Endothelial cell of umbilical vein (primary cell): ENCODE results near the gene OR2T1. TPM values are rescaled to one million over a fixed set of nuclear protein-coding genes. Genes with fewer than 3 reads are reported as not detected.

ENCODE experiments used
- BruUV-seq: library from RNA; stranded (reverse); fragments of 400-500 nt; replicated peaks from 2 replicates; lab custom pipeline; 2021; lab: Mats Ljungman, UMichigan
- CTCF ChIA-PET: fragments of 300-600, 350-600 bp; sonication (Branson Sonifier 250); formaldehyde crosslinking; loops from one replicate; lab custom pipeline; 2021; ENCODE audit warnings: antibody characterized with exemption, inconsistent platforms; lab: Charles Lee
- POLR2A ChIA-PET: fragments of 300-600, 350-600 bp; sonication (Branson Sonifier 250); formaldehyde crosslinking; loops from one replicate; lab custom pipeline; 2021; ENCODE audit warnings: antibody characterized with exemption, inconsistent platforms; lab: Charles Lee
- DNase-seq: peaks from one replicate; pipeline ENCODE4 v3.0.0-alpha.2; 2011; ENCODE audit warnings: low read depth, low spot score
- FAIRE-seq: peaks from 2 replicates; lab custom pipeline; 2011; peaks lifted over from hg19 to GRCh38; lab: Jason Lieb, UNC
- H2AFZ ChIP-seq: 2 replicates; pipeline ENCODE4 v1.6.0; 2012; ENCODE audit warnings: low read depth, low read length, control low read depth, inconsistent platforms
- H3K27ac ChIP-seq: 2 replicates; pipeline ENCODE4 v1.5.1; 2011; ENCODE audit warnings: low read depth, mild to moderate bottlenecking, control low read depth, low read length, moderate library complexity; ENCODE audit not compliant: insufficient read depth
- H3K27me3 ChIP-seq, 2 experiments: 2 replicates each; pipeline versions ENCODE4 v1.6.0 to v1.6.1; 2011; ENCODE audit warnings: low read length in 2 of 2, mixed read lengths in 1 of 2; ENCODE audit not compliant: control insufficient read depth in 2 of 2, insufficient read depth in 2 of 2
- H3K36me3 ChIP-seq, 2 experiments: 2 replicates in 1 of 2; 3 replicates in 1 of 2; pipeline ENCODE4 v1.5.1; 2011; ENCODE audit warnings: low read length in 2 of 2, mild to moderate bottlenecking in 1 of 2, moderate library complexity in 1 of 2; ENCODE audit not compliant: control insufficient read depth in 2 of 2, insufficient read depth in 2 of 2; ENCODE audit errors: extremely low read depth in 1 of 2
- H3K4me1 ChIP-seq: 3 replicates; pipeline ENCODE4 v1.5.1; 2011; ENCODE audit warnings: mild to moderate bottlenecking, low read length; ENCODE audit not compliant: control insufficient read depth, insufficient read depth; ENCODE audit errors: extremely low read depth
- H3K4me2 ChIP-seq: 2 replicates; pipeline ENCODE4 v1.6.1; 2011; ENCODE audit warnings: low read length, control low read depth, mixed read lengths; ENCODE audit not compliant: insufficient read depth
- H3K4me3 ChIP-seq, 3 experiments: fragments of 200-600 bp in 1 of 3; sonication (generic), shearing (Covaris generic) in 1 of 3; replicated peaks in 1 of 3; 2 replicates each; pipeline ENCODE4 v1.5.1; 2011 to 2016; ENCODE audit warnings: control low read depth in 3 of 3, low read length in 3 of 3, mild to moderate bottlenecking in 2 of 3, inconsistent platforms in 1 of 3, low read depth in 1 of 3, moderate library complexity in 1 of 3; ENCODE audit not compliant: insufficient read depth in 1 of 3
- H3K79me2 ChIP-seq: 2 replicates; pipeline ENCODE4 v1.6.0; 2012; ENCODE audit warnings: low read length, inconsistent platforms; ENCODE audit not compliant: control insufficient read depth, insufficient read depth
- H3K9ac ChIP-seq: replicated peaks from 2 replicates; pipeline ENCODE3; 2011; ENCODE audit warnings: low read length, control low read depth; ENCODE audit not compliant: insufficient read depth; ENCODE audit errors: extremely low read depth
- H3K9me1 ChIP-seq: replicated peaks from 3 replicates; pipeline ENCODE4 v1.6.0; 2011; ENCODE audit warnings: mild to moderate bottlenecking, low read length; ENCODE audit not compliant: control insufficient read depth, insufficient read depth; ENCODE audit errors: extremely low read depth
- H3K9me3 ChIP-seq: replicated peaks from 2 replicates; pipeline ENCODE4 v1.5.1; 2012; ENCODE audit warnings: low read length, inconsistent platforms; ENCODE audit not compliant: control insufficient read depth, insufficient read depth
- H4K20me1 ChIP-seq: replicated peaks from 2 replicates; pipeline ENCODE3; 2011; ENCODE audit warnings: mild to moderate bottlenecking, low read length; ENCODE audit not compliant: control insufficient read depth, insufficient read depth; ENCODE audit errors: extremely low read depth
- EZH2 ChIP-seq: IDR thresholded peaks from 2 replicates; pipeline ENCODE4 v1.6.1; 2012; ENCODE audit warnings: borderline replicate concordance, low read depth, mild to moderate bottlenecking, moderate library complexity, low read length, inconsistent platforms; ENCODE audit not compliant: severe bottlenecking
- FOS ChIP-seq: IDR thresholded peaks from 2 replicates; pipeline ENCODE4 v1.6.1; 2011; ENCODE audit warnings: mild to moderate bottlenecking, low read length, moderate library complexity, borderline replicate concordance; ENCODE audit not compliant: insufficient read depth
- GATA2 ChIP-seq: IDR thresholded peaks from 2 replicates; pipeline ENCODE4 v1.7.0; 2011; ENCODE audit warnings: low read depth, mild to moderate bottlenecking, moderate library complexity, mixed read lengths, low read length; ENCODE audit not compliant: insufficient read length, insufficient read depth
- JUN ChIP-seq: IDR thresholded peaks from 2 replicates; pipeline ENCODE4 v1.6.1; 2011; ENCODE audit warnings: borderline replicate concordance, low read depth; ENCODE audit not compliant: insufficient read length, insufficient read depth
- MYC ChIP-seq: IDR thresholded peaks from one replicate; pipeline ENCODE4 v1.6.1; 2011; ENCODE audit warnings: mild to moderate bottlenecking, low read depth, low read length
- POLR2AphosphoS5 ChIP-seq: IDR thresholded peaks from 2 replicates; pipeline ENCODE4 v1.6.1; 2012; ENCODE audit warnings: low read depth, mild to moderate bottlenecking, control low read depth, low read length, moderate library complexity; ENCODE audit not compliant: insufficient read depth
- dilution Hi-C: fragments of 300-500 bp; cut with MboI; formaldehyde crosslinking; loops from one replicate; pipeline ENCODE4 v1.15.0; 2019; ENCODE audit warnings: low sequenced_read_pairs; ENCODE audit not compliant: extremely low pct_ligation_motif_present
- intact Hi-C: fragments of 100-400 bp; cut with micrococcal nuclease; formaldehyde crosslinking; loops from one replicate; pipeline ENCODE4 v1.10.0; 2022
- polyA plus RNA-seq, 4 experiments: library from polyadenylated mRNA; depleted of rRNA in 3 of 4; stranded (reverse) in 3 of 4; unstranded in 1 of 4; fragments of >200 nt; gene quantifications; 2 replicates each; pipeline versions ENCODE4 v1.2.1 to v1.2.3, GENCODE V29; 2011 to 2012; ENCODE audit warnings: missing spikeins in 1 of 4
- total RNA-seq: library from RNA; stranded (reverse); gene quantifications from 2 replicates; pipeline ENCODE4 v1.2.3, GENCODE V29; 2021
- TF ChIP-seq, protein P1 (sequence below): IDR thresholded peaks from 2 replicates; pipeline ENCODE4 v1.6.1; 2011; ENCODE audit not compliant: insufficient read depth, insufficient read length
- TF ChIP-seq, protein P2 (sequence below), 2 donors: IDR thresholded peaks; 1 replicate in 1 of 2; 2 replicates in 1 of 2; pipeline ENCODE4 v1.5.1; 2011; ENCODE audit warnings: low read length in 2 of 2, mild to moderate bottlenecking in 2 of 2, moderate library complexity in 2 of 2, control low read depth in 1 of 2, inconsistent platforms in 1 of 2, low read depth in 1 of 2; ENCODE audit not compliant: insufficient read depth in 1 of 2; ENCODE audit errors: extremely low read depth in 1 of 2

Gene OR2T1
- total and polyA plus RNA-seq, 2 donors (not counting 3 experiments of a cell fraction or from before 2014, with no cell fraction given), result not detected

DNA sequence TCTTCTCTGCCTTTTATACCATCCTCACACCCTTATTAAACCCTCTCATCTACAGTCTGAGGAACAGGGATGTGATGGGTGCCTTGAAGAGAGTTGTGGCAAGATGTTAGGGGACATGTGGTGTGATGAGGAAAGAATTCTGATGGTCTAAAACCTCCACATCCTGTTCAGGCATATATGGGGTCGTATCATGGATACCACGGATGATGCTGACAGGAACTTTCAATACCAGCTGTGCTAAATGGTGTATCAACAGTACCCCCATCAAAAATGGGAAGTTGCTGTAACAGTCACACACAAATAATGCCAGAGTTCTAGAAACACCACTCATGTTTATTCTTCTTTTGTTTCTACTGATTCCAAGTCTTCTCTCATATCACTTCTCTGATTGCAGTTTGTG, 14.4 kb upstream of the OR2T1 start:
- no peak overlapping the region for H3K4me3 ChIP-seq
- H3K36me3 ChIP-seq, result no peaks in the 10 kb centered on the region
- no peaks in the 10 kb centered on the region for H3K4me1 ChIP-seq
- ChIA-PET CTCF (no interaction called here), POLR2A (no interaction called here)
- DNase-seq (no peak), FAIRE-seq (no peak)
- TF ChIP-seq, protein P1, sequence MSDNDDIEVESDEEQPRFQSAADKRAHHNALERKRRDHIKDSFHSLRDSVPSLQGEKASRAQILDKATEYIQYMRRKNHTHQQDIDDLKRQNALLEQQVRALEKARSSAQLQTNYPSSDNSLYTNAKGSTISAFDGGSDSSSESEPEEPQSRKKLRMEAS, result no peak
- TF ChIP-seq POLR2AphosphoS5 (no peak), GATA2 (no peak), MYC (no peak), JUN (no peak), FOS (no peak), EZH2 (no peak)
- intact Hi-C loops (no loop called here), dilution Hi-C loops (no loop called here)
- H3K79me2 ChIP-seq, result no peaks in the 10 kb centered on the region
- H3K4me2 ChIP-seq, result no peak overlapping the region
- no peaks in the 10 kb centered on the region for H3K27me3 ChIP-seq
- H3K9ac ChIP-seq, result no peak overlapping the region
- no peaks in the 10 kb centered on the region for H3K9me3 ChIP-seq
- no peak overlapping the region for H2AFZ ChIP-seq
- H3K9me1 ChIP-seq, result no peaks in the 10 kb centered on the region
- H4K20me1 ChIP-seq, result no peaks in the 10 kb centered on the region
- no TSS peak for BruUV-seq
- no peak overlapping the region for H3K27ac ChIP-seq

DNA sequence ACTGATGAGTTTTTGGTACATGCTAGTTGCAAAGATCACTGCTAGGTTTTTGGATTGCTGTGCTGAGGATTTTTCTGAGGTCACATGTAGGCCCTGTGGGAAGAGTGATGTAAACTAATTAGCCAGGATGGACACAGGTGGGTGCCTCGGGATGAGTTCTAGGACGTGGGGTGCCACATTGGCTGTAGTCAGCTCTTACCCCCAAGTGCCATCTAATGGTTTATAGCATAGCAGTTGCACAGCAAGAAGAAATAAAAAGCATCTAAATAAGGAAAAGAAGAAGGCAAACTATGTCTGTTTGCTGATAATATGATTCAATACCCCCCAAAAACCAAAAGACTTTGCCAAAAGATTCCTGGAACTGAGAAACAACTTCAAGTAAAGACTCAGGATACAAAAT, 9.8 kb upstream of the OR2T1 start:
- no peaks in the 10 kb centered on the region for H3K4me1 ChIP-seq
- CTCF ChIA-PET, result no interaction called here
- no peak overlapping the region for H3K4me2 ChIP-seq
- H3K9ac ChIP-seq, result no peak overlapping the region
- no peaks in the 10 kb centered on the region for H3K9me3 ChIP-seq
- dilution Hi-C loops, result no loop called here
- DNase-seq, result no peak
- H3K27me3 ChIP-seq, result no peaks in the 10 kb centered on the region
- no peak overlapping the region for H2AFZ ChIP-seq
- TF ChIP-seq, protein P2, sequence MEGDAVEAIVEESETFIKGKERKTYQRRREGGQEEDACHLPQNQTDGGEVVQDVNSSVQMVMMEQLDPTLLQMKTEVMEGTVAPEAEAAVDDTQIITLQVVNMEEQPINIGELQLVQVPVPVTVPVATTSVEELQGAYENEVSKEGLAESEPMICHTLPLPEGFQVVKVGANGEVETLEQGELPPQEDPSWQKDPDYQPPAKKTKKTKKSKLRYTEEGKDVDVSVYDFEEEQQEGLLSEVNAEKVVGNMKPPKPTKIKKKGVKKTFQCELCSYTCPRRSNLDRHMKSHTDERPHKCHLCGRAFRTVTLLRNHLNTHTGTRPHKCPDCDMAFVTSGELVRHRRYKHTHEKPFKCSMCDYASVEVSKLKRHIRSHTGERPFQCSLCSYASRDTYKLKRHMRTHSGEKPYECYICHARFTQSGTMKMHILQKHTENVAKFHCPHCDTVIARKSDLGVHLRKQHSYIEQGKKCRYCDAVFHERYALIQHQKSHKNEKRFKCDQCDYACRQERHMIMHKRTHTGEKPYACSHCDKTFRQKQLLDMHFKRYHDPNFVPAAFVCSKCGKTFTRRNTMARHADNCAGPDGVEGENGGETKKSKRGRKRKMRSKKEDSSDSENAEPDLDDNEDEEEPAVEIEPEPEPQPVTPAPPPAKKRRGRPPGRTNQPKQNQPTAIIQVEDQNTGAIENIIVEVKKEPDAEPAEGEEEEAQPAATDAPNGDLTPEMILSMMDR (IDR thresholded peaks at IDR 0.05; ENCODE audit: extremely low read depth in 1 of 2, insufficient read depth in 1 of 2, low read depth in 1 of 2, low read length in 2 of 2), result no peak
- no peaks in the 10 kb centered on the region for H3K36me3 ChIP-seq
- no peaks in the 10 kb centered on the region for H3K79me2 ChIP-seq
- H3K9me1 ChIP-seq, result no peaks in the 10 kb centered on the region
- intact Hi-C loops, result no loop called here
- H3K4me3 ChIP-seq, result no peak overlapping the region
- H4K20me1 ChIP-seq, result no peaks in the 10 kb centered on the region
- POLR2A ChIA-PET, result no interaction called here
- no peak for FAIRE-seq
- no peak overlapping the region for H3K27ac ChIP-seq
- no TSS peak for BruUV-seq
